ENCODE results near the gene SUCLA2. TPM values are rescaled to one million over a fixed set of nuclear protein-coding genes. Genes with fewer than 3 reads are reported as not detected.

The SUCLA2 gene
- polyA plus RNA-seq, 4 donors: 88.4 to 116 (median 105) TPM

DNA sequence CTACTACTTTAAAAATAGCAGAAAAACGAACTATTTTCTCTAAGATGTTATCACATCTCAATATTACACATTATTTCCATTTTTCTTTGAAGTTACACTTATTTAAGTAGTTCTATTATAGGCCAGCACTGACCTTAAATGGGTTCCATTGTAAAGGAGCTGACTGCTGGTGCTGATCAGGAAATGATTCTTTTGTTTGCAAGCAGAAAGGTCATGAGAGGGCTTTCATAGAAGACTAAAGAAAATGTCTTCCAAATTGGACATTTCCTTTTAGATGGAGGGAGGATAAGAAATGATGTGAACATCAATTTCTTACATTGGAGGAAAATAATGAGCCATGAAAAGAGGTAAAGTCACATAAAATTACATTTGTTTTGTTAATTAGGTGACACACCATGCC, 96.2 kb downstream of the SUCLA2 start:
- DNase-seq (ENCODE audit: low read depth in 4 of 4, low spot score in 3 of 4): no peak

DNA sequence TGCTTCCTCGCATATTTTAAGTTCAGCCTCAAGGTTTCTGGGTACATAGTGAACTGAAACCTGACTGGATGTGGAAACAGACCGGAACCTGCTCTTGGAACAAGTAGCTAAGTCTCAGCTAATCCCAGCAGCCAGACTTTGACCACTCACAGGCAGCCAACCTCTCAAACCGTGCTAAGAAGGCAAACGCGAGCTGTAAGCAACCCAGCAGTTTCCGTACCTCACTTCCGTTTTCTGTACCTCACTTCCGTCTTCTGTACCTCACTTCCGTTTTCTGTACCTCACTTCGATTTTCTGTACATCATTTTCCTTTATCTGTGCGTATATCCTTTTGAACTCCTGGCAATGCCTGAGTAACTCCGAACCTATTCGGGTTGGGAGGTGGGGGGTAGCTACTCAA, 96.8 kb downstream of the SUCLA2 start:
- DNase-seq (ENCODE audit: low read depth in 4 of 4, low spot score in 3 of 4): no peak

DNA sequence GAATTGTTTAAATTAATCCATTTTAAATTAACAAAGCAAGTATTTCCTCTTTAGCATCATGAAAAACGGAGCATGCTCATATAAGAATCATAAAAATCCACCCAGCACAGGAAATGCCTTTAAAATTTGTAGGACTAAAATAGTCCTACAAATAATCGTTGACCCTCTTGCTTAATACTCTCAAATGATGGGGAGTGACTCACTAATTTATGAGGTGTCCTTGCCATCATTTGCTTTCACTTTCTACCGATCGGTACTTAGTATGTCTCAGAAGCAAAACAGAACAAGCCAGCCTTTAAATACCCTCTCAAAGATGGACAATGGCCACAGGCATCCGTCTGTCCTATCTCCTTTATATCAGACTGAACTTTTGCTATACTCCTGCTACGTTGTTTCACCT, 97.2 kb downstream of the SUCLA2 start:
- no peak for DNase-seq (ENCODE audit: low read depth in 4 of 4, low spot score in 3 of 4)

DNA sequence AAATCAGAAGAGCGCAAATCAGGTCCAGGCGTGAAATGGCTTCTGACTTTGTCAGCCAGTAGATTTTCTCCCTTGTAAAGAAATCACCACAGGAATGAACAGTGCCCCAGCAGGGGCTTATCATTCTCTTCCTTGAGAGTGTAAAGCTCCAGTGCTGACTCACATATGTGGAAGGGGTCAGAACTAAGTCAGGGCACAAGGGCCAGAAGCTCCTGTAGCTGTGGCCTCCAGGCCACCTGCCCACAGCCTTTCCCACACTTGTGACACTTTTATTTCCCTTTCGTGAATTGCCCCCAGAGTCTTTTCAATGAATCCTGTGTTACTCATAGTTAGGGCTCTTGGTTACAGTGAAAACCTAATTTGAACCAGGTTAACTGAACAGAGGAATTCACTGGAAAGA, 99.6 kb downstream of the SUCLA2 start:
- DNase-seq (ENCODE audit: low read depth in 4 of 4, low spot score in 3 of 4): no peak

DNA sequence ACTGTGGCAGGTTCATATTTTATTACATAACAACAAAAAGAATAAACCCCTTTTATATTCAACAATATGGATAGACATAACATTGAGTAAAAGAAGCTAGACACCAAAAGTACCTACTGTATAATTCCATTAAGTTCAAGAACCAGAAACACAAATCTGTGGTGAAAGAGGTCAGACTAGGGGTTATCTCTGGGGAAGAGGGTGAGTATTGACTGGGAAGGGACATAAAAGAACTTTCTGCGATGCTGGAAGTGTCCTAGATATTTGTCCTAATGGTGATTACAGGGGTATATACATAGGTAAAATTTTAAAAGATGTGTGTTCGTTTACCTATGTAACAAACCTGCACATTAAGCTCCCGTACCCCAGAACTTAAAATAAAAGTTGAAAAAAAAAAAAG, 103.0 kb downstream of the SUCLA2 start:
- DNase-seq (ENCODE audit: low read depth in 4 of 4, low spot score in 3 of 4): no peak

DNA sequence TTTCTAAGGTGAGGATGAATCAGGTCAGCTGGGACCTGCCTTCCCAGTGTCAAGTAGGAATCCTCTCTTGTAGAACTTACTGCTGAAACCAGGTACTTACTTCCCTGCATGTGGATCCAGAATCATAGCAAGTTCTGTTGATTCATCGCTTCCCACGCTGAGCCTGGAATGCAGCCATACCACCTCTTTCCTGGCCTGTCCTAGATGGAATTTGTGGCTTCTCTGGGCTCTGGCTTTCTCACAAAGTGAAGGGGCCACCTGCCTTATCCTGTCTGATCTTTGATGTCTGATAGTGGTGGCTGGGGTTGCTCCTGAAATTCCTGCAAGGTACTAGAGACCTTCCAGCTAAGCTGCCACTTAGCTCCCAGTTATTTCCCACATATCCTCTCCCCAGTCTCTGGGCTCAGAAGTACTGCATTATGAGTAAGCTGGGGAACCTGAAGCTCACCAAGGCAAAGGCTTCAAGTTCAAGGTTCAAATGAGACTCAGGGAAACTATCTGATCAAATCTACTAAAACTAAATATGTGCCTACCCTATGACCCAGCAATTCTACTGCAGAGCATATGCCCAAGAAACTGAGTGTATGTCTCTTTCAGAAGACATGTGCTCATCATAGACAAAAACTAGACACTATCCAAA, 103.5 kb downstream of the SUCLA2 start:
- DNase-seq (ENCODE audit: low read depth in 4 of 4, low spot score in 3 of 4): no peak

DNA sequence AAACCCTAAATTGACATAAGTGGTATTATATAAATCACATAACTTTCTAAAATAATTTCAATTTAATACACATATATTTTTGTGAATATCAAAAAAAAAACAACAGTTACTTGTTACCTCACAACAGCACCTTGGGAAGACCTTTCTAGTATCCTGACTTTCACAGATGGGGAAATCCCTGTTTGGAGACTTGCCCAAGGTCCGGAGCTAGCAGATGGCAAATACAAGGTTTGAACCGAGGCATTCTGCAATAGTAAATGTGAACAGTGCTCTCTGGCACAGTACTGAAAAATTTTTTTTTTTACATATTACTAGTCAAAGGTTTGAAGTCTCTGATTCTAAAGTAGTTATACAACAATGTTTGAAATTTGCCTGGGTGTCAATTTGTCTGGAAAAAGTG, 104.5 kb downstream of the SUCLA2 start:
- DNase-seq (ENCODE audit: low read depth in 4 of 4, low spot score in 3 of 4): no peak

DNA sequence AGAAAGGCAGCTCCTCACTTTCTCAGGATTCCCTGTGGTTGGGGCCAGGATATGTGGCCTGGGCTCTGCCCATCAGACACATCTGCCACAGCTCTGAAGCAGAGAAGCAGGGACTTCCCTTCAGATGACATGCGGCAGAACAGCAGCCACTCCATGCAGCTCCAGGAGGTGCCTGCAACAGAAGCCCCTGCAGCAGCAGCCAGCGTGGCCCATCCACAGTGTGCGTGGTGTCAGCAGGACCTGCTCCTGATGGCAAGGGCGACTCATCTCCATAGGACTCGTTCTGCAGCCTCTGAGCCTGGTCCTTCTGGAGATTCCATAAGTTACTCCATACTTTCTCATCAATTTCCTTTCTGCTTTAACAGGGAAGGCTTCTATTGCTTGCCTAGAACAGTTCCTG, 105.0 kb downstream of the SUCLA2 start:
- DNase-seq (ENCODE audit: low read depth in 4 of 4, low spot score in 3 of 4): no peak

DNA sequence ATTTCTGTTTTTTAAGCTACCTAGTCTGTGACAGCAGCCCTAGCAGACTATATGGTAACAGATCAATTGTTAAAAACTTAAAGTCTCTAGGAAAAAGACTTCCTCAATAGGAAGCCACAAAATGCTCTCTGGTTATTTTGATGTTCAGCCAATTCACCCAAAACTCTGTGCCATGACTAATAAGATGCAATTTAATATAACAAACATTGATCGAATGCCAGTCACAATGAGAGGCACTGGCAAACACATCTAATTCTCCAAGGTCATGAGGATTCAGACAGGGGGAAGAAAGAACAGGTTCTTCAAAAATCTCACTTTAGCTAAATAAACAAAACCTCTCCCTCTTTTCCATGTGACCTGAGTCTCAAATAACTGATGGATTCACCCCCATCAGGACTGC, 107.5 kb downstream of the SUCLA2 start:
- no peak for DNase-seq (ENCODE audit: low read depth in 4 of 4, low spot score in 3 of 4)

Other genes with a start within 250 kb of the SUCLA2 start
- gene NUDT15, start 36.5 kb upstream of the SUCLA2 start, polyA plus RNA-seq (ENCODE audit: insufficient read length in 4 of 4): 10 to 100 TPM; 27.0 to 32.4 (median 30.3) TPM
- gene MED4, start 93.8 kb upstream of the SUCLA2 start, polyA plus RNA-seq (ENCODE audit: insufficient read length in 4 of 4): 100 to 1,000 TPM in 2 of 4 donors, 10 to 100 TPM in 2; 85.0 to 108 (median 102) TPM
- 1,000 to 10,000 TPM; 1,615 to 2,127 (median 1,986) TPM for gene ITM2B, start 231.9 kb upstream of the SUCLA2 start, polyA plus RNA-seq (ENCODE audit: insufficient read length in 4 of 4)

Data from right renal pelvis (tissue), 4 donors.